ENCODE data around the gene SLC15A4.

SLC15A4 gene

GRCh38 chr12:128861226-128862016 is 37.7 kb upstream of the SLC15A4 start:
- DNase-seq (ENCODE audit: low read depth) = no peak
- H3K4me3 ChIP-seq (ENCODE audit: low read depth, low read length) = no peak overlapping the region
- no peak for TF ChIP-seq CTCF (IDR thresholded peaks at IDR 0.05; ENCODE audit: low read depth, low read length, missing control alignments)

DNA sequence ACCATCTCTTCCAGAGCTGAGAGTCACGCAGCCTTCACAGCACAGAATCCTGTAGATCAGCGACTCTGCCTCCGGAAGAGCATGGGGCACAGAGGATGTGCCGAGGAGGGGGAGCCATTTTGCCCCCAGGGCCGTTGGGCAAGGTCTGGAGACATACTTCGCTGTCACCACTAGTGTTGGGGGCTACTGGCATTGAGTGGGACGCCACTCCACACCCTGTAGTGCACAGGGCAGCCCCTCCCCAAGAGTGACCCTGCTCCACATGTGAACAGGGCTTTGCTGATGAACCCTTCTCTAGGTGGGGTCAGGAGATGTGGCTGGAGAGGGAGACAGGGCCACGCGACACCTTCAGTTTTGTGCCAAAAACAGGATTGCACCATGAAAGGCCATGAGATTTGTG is 35.6 kb upstream of the SLC15A4 start:
- TF ChIP-seq CTCF (IDR thresholded peaks at IDR 0.05; ENCODE audit: low read depth, low read length, missing control alignments) = no peak
- H3K4me3 ChIP-seq (ENCODE audit: low read depth, low read length) = no peak overlapping the region
- DNase-seq (ENCODE audit: low read depth) = no peak

- H3K4me3 ChIP-seq (ENCODE audit: low read depth, low read length) = no peak overlapping the region
- TF ChIP-seq CTCF (IDR thresholded peaks at IDR 0.05; ENCODE audit: low read depth, low read length, missing control alignments) = no peak
- no peak for DNase-seq (ENCODE audit: low read depth)
These were observed 33.5 kb upstream of the SLC15A4 start for GRCh38 chr12:128857133-128857763.

DNA sequence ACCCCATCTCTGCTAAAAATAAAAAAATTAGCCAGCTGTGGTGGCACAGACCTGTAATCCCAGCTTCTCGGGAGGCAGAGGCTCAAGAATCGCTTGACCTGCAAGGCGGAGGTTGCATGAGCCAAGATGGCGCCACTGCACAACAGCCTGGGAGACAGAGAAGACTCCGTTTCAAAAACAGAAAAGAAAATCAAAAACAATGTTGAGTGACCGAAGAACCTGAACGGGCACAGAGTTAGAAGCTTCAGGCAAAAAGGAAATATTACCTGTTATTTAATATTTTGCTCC is 33.0 kb upstream of the SLC15A4 start:
- H3K4me3 ChIP-seq (ENCODE audit: low read depth, low read length) = no peak overlapping the region
- no peak for DNase-seq (ENCODE audit: low read depth)
- TF ChIP-seq CTCF (IDR thresholded peaks at IDR 0.05; ENCODE audit: low read depth, low read length, missing control alignments) = no peak

DNA sequence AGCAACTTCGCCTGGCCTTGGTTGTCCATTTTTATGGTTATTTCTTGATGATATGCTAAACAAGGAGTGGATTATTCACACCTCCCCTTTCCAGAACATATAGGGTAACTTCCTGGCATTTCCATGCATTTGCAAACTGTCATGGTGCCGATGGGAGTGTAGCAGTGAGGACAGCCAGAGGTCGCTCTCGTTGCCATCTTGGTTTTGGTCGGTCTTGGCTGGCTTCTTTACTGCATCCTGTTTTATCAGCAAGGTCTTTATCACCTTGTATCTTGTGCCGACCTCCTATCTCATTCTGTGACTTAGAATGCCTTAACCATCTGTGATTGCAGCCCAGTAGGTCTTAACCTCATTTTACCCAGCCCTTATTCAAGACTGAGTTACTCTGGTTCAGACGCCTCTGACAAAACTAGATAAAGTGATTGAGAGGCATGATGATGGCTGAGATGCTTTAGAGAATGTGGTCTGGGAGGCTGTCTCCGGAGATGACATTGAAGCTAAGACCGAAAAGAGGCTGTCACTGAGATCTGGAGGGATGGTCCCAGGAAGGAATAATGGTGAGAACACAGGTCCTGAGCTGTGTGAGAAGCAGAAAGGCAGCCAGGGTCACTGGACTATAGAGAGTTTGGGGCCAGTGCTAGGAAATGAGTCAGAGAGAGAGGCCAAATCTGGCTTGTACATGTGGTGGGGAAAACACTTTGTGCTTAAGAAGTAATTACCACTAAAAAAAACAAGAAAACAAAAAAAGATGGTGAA is 32.5 kb upstream of the SLC15A4 start:
- TF ChIP-seq CTCF (IDR thresholded peaks at IDR 0.05; ENCODE audit: low read depth, low read length, missing control alignments) = no peak
- no peak overlapping the region for H3K4me3 ChIP-seq (ENCODE audit: low read depth, low read length)
- no peak for DNase-seq (ENCODE audit: low read depth)

DNA sequence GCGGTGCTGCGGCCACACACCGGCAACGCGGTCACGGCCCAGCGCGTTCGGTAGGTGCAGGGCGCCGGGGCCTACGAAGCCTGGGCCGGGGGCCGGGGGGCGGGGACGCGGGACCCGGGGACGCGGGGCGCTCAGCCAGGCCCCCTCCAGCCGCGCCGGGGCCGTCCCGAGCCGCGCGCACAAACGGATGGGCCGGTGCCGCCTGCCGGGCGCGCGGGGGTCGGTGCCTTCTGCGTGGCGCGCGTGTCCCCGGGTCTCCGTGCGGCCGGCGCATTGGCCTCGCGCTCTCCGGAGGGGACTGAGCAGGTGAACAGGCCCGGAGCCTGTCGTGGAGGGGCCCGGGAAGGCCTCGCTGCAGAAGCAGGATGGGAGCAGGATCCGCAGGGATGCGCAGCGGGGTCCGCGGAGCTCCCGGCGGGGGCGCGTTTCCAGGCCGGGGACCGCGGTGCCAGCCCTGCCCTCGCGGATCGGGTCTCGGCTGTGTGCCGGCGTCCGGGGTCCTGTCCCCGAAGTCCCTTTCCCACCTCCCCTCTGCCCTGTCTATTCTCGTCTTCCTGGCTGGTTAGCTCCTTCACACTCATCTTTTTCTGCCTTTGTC is 29.9 kb upstream of the SLC15A4 start:
- DNase-seq (ENCODE audit: low read depth) = no peak
- peak overlapping the region; percentile 50 for H3K4me3 ChIP-seq (ENCODE audit: low read depth, low read length)
- no peak for TF ChIP-seq CTCF (IDR thresholded peaks at IDR 0.05; ENCODE audit: low read depth, low read length, missing control alignments)
